Activated naive CD8-positive, alpha-beta T cell treated with anti-CD3 and anti-CD28 coated beads, Interleukin-2, amount 50 U/mL, for 16 hours (primary cell): ENCODE results near the gene IKBKE.
"Not testable (repeated sequence)": the region's sequence is repeated elsewhere in the genome, so short reads cannot be mapped to it uniquely, and the experiment has no call there.

Experiments used
- DNase-seq: peaks from one replicate; pipeline ENCODE4 v3.0.0-alpha.2; 2020; ENCODE audit warnings: low read depth, low spot score

The IKBKE gene

DNA sequence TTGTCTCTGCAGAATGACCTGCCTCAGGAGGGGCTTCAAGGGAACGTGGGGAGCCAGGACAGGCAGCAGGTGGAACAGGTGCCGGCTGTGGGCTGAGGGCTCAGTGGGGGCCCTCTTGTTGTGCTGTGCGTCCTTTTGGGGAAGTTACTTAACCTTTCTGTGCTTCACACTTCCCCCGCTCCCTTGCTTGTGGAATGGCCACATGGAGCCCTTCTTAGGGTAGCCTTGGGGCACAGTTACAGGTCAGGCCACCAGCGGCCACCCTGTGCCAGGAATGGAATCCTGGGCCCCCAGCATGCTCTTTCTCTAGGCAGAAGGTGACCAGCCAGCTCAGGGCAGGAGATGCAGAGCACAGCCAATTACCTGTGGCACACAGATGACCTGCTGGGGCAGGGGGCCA, 2.6 kb downstream of the IKBKE start:
- DNase-seq, result no peak

DNA sequence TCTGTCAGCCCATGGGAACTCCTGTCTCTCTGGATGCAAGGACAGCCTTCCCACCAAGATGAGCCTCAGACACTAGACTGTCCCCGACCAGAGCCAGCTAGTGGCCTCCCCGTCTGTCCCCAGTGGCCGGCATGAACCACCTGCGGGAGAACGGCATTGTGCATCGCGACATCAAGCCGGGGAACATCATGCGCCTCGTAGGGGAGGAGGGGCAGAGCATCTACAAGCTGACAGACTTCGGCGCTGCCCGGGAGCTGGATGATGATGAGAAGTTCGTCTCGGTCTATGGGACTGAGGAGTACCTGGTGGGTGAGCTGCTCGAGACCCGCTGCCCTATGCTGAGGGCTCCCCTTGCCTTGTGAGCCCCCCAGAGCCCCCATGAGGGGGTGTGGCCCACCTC, 5.8 kb downstream of the IKBKE start:
- no peak for DNase-seq

DNA sequence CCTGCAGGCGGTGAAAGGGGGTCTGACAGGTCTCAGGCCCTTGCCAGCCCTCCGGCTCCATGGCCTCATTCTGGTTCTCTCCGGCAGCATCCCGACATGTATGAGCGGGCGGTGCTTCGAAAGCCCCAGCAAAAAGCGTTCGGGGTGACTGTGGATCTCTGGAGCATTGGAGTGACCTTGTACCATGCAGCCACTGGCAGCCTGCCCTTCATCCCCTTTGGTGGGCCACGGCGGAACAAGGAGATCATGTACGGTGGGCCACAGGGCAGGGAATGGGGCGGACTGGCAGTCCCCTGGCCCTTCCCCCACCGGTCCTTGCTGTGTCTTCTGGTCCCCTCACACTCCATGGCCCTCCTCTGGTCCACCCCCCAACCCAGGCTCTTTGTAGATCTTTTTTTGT, 6.3 kb downstream of the IKBKE start:
- DNase-seq, result no peak

DNA sequence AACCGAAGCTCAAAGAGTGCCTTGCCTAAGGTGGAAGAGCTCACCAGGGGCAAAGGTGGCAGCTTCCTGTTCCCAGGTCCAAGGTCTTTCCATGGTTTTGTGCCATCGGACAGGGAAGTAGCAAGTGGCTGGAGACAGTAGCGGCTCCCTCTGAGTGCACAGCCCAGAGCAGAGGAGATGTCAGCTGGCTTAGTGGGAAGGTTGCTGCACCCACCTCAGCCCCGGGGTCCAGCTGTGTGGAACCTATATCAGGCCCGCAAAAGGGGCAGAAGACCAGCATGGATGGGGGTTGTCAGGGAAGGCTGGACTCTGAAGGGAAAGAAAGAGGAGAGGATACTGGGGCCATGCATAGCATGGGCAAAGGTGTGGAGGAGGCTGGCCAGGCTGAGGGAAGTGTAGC, 6.8 kb downstream of the IKBKE start:
- no peak for DNase-seq

DNA sequence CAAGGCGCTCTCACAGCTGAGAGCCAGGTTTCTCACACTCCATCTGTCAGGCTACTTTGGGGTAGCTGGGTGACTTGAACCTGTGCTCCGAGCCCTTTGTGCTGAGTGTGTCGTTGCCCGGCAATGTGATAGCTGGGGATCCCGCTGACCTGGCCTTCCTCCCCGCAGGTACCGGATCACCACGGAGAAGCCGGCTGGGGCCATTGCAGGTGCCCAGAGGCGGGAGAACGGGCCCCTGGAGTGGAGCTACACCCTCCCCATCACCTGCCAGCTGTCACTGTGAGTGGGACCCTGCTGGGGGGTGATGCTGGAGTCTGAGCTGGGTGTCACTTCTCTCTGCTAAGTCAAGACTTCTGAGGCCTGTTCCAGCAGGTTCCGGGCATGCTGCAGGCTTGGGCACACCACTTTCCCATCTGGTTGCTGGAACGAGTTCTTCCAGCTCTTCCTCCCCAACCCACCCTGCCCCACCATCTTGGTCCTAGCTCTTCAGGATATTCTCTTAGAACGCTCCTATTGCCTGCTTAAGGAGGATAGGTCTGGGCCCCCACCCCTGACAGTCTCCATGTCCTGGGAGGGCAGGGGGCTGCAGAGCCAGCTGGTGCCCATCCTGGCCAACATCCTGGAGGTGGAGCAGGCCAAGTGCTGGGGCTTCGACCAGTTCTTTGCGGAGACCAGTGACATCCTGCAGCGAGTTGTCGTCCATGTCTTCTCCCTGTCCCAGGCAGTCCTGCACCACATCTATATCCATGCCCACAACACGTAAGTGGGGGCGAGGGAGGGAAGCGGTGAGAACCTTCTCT, 7.5 kb downstream of the IKBKE start:
- DNase-seq, result no peak

DNA sequence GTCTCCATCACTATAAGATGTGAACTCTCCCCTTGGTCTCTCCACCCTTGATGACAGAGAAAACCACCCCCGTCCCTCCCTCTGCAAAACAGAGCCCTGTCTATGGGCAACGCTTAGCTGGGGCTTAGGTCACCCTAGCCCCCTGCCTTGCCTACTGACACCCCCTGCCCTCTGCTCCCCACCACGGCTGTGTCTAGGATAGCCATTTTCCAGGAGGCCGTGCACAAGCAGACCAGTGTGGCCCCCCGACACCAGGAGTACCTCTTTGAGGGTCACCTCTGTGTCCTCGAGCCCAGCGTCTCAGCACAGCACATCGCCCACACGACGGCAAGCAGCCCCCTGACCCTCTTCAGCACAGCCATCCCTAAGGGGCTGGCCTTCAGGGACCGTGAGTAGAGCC, 8.5 kb downstream of the IKBKE start:
- no peak for DNase-seq

DNA sequence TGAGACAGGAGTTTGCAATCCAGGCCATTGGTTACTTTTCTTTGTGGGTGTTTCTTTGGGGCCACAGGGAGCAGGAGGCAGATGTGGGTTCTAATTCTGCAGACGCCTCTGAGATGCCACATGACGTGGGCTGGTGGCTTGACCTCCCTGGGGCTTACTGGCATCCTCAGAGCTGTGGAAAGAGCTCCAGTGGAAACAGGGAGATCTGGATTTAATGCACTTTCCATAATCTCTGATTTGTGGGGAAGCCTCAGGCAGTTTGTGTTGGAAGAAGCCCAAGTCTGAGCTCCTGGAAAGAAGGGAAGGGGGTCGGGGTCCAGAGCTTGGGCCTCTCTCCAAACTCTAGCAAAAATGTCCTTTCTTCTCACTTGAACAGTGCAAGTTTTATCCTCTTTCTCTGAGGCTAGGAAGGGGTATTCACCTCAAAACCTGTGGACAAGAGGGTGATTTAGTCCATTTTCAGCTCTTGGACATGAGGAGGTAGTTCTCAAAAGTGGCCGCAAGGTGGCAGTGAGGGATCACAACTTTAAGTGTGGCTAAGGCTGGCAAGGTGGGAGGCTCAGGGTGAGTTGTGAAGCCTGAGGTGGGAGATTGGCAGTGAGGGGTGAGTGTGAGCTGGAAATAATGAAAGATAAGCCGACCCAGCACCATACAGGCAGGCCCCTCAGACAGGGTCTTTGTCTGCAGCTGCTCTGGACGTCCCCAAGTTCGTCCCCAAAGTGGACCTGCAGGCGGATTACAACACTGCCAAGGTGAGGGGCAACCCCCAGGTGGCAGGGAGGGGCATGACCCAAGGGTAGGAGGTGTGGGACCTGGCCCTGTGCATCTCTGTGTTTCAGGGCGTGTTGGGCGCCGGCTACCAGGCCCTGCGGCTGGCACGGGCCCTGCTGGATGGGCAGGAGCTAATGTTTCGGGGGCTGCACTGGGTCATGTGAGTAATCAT, 9.2 kb downstream of the IKBKE start:
- DNase-seq, result peak; percentile 58

DNA sequence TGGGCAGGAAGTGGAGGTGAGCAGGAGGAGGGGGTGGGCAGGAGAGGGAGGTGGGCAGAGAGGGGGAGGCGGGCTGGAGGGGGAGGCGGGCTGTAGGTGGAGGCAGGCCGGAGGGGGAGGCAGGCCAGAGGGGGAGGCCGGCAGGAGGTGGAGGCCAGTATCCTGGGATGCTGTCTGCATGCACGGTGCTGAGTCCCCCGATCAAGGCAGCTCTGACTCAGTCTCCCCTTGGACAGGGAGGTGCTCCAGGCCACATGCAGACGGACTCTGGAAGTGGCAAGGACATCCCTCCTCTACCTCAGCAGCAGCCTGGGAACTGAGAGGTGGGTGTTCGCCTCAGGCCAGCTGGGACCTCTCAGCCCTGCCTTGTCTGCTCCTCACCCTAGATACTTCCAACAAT, 9.9 kb downstream of the IKBKE start:
- DNase-seq, result no peak

DNA sequence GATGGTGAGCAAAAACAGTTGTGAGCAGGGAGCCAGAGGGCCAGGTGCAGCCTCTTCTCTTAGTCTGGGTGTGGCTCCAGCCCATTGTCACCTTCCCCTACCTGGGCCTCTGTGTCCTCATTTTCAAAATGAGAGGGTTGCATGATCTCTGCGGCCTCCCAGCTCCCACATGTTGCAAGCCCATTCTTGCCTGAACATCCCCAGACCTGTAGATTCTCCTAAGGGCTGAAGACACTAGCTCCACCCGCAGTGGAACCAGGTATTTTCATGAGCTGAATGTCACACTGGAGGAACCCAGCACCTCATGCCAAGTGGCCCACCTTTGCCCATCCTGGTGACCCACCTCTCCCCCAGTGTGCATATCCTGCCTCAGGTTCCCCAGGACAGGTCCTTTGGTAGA, 12.3 kb downstream of the IKBKE start:
- no peak for DNase-seq

DNA sequence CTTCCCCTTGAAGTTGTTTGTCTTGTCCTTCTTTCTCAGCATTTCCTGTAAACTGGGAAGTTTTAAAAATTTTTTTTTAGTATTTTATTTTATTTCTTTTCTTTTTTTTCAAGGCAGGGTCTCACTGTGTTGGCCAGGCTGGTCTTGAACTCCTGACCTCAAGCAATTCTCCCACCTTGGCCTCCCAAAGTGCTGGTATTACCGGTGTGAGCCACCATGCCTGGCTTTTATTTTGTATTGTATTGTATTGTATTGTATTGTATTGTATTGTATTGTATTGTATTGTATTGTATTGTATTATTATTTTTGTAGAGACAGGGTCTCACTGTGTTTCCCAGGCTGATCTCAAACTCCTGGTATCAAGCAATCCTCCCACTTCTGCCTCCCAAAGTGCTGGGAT, 13.6 kb downstream of the IKBKE start:
- DNase-seq, result not testable (repeated sequence)

DNA sequence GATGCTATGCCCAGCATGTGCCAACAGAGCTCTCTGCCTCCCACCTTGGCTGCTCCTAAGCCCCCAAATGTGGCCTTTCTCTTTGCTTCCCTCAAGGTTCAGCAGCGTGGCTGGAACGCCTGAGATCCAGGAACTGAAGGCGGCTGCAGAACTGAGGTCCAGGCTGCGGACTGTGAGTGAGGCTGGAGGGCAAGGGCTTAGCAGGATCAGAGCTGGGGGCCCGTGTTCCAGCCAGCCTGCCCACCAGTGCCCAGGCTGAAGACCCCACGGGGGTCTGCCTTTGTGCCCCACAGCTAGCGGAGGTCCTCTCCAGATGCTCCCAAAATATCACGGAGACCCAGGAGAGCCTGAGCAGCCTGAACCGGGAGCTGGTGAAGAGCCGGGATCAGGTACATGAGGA, 14.6 kb downstream of the IKBKE start:
- DNase-seq, result no peak

DNA sequence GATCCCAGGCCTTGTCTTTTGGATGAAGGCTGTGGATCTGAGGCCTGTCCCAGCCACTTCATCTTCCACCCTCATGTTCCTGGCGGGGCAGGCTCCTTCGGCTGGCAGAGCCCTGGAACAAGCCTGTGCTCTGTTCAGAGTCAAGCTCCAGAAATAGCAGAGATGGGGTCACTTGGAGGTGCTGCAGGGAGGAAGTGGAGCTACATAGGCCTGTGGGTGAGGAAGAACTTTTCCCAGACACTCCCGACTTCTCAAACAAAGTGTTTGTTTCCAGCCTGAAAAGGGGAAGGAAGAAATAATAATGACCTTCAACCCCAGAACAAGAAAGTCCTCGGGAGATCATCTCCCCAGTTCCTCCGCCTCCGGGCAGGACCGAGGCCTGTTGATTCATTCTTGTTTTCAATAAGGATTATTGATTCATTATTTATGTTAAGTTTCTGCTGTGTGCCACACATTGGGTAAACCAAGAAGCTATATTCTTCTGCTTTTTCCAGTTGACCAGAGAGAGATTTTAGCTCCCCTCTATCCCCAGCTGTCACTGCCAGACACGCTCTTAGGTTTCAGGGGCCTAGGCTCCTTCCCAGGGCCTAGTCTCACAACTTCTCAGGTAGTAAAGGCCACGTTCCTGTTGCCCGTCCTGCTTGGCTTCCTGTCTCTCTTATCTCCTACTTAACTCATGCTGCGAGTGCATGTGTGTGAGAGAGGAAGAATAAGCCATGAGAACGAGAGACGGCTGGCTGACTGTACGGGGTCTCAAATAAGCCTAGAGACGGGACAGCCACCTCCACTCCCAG, 16.9 kb downstream of the IKBKE start:
- DNase-seq, result no peak

DNA sequence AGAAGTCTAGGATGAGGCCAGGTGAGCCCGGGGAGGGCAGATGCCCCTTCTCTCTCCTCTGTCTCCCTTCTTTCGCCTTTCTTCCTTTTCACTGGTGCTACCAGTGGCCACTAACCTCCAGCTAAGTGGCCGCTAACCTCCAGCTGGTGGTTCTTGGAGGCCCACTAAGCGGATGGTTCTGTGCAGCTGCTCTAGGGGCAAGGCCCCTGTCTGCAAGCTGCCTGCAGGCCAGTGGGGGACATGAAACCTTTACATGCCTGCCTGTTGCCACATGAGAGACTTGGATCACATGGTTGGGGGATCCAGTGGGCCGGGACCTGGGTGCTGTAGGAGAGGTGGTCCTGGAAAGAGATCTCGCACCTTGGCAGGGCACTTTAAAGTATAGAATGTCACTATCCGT, 17.7 kb downstream of the IKBKE start:
- no peak for DNase-seq

DNA sequence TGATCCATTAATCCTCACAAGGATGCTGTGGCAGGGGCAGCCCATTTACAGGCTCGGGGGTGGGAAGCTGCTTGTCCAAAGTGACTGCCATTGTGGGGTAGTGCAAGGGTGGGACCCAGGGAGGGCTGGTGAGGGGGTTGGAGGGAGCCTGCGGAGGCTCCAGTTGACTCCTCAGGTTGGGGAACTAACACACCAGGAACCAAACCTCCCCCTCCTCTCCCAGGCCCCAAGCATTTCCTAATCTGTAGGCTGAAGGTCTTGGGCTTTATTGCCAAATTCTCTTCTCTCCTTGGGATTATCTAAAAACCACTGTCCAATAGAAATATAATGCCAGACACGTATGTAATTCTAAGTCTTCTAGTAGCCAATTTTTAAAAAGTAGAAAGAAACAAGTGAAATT, 18.2 kb downstream of the IKBKE start:
- no peak for DNase-seq

DNA sequence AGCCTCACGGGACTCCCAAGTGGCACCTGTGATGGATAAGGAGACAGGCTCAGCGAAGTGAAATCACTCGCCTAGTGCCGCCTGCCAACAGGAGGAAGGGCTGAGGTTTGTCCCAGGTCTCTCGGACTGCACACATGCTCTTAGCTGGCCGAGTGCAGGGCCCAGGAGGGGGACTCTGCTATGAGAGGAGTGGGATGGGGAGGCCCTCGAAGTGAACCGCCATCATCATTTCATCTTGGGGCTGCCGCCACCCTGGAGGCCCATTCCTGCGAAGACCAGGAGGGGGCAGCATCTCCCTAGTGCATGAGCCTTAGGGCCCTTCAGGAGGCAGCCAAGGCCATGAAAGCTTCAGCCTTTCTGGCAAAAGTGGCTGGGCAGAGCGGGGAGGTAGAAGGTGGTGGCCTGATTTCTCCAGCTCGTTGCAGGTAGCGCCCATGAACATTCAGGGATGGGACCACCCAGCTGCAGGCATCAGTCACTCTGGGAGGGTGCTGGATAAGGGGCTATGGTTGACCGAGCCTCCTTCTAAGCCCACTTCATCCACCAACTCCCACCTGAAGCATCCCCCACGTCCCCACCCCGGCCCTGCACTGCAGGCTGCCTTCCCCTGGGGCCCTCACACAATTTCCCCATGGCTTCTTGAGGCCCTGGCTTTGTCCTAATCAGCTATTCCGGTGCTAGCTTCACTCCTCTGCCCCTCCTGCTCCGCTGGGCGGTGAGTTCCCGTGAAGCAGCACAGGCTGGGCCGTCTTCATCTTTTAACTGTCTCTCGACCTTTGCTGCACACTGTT, 19.9 kb downstream of the IKBKE start:
- DNase-seq, result peak; percentile 44

DNA sequence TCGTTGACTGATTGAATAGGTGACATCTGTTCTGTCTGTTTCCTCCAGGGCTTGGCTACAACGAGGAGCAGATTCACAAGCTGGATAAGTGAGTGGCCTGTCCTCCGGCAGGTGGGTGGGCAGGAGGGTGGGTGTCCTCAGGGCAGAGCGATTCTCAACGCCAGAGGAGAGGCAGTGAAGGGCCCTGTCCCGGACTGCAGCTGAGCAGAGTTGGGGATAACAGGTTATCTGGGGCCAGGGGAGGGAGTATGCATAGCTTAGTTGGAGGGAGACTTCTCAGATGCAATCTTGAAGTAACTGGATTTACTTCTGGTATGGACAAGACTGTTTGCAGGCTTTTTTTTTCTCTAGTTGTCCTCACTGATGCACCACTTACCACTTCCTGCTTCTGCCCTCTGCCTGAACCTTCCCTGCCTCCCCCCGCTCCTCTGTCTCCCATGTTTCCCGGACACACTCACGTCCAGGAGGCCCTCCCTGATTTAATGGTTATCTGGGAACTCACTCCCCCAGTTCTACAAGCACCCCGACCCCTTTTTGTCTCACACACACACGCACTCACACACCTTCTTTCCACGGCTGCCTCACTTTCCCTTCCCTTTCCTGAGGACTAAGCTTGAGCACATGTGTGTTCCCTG, 20.6 kb downstream of the IKBKE start:
- DNase-seq, result no peak

DNA sequence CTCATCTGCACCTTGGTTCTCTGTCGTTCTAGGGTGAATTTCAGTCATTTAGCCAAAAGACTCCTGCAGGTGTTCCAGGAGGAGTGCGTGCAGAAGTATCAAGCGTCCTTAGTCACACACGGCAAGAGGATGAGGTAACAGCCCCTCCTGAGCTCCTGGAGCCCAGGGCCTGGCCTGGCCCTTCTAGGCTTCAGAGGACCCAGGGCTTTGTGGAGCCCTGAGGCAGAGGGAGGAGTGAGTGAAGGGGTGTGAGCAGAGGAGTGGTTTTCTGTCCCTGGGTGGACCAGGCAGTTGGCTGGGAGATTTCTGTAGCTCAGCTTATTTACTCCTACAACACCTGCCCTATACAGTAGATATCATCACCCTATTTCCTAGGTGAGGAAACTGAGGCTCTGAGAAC, 21.3 kb downstream of the IKBKE start:
- no peak for DNase-seq

DNA sequence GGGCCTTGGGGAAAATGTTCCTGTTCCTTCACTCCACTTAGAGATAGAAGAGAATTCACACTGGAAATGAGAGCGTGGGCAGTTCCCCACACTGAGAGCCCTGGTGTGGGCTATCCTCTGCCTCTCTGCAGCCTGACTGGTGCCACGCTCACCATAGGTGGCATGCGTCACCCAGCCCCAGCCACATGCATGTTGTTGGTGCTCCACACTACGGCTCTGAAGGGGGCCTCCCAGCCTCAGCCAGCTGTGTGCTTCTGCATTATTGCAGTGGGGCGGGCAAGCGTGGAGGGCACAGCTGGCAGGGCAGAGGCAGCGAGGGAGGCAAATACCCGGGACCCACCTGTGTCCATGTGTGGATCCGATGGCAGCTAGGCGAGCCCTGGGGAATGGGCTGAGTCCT, 22.3 kb downstream of the IKBKE start:
- no peak for DNase-seq

DNA sequence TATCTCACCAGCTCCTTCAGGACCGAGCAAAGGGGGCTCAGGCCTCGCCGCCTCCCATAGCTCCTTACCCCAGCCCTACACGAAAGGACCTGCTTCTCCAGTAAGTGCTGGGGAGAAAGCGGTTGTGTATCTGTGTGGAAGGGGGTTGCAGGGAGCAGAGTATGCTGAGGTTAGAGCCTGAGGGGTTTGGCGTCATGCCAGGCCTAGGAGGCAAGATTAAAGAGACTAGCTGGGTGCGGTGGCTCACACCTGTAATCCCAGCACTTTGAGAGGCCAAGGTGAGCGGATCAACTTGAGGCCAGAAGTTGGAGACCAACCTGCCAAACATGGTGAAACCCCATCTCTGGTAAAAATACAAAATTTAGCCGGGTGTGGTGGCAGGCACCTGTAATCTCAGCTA, 23.0 kb downstream of the IKBKE start:
- no peak for DNase-seq

DNA sequence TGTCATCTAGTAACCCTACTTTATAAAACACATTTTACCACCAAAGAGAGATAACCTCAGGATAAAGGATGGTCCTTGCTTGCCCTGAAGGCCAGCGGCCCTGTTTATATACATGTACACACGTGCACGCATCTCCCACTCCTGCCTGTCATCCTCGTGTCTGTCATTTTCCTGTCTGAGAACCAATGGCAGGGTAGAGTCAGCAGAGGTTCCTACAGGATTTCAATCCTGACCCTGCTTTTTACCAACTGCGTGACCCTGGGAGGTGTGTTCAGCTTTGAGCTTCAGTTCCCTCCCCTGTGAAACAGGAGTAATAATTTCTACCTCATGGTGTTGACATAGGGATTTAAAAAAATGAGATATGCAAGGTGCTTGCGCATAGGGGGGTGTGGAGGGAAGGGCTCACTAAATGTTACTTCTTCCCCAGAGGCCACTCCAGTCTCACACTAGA, 24.8 kb downstream of the IKBKE start:
- DNase-seq, result no peak
